H1 (cell line): ENCODE measurements around the gene EPS8. TPM values are rescaled to one million over a fixed set of nuclear protein-coding genes. Genes with fewer than 3 reads are reported as not detected.
A peak's percentile ranks its signal among the peaks of the same experiment; 100 is the strongest.

Experiments used
- CTCF ChIA-PET: fragments of 300-600 bp; sonication (Branson Sonifier 250); formaldehyde crosslinking; loops from one replicate; lab custom pipeline; 2021; ENCODE audit not compliant: partially characterized antibody; lab: Charles Lee
- POLR2A ChIA-PET: fragments of 300-600 bp; sonication (Branson Sonifier 250); formaldehyde crosslinking; loops from one replicate; lab custom pipeline; 2021; ENCODE audit warnings: inconsistent platforms; ENCODE audit not compliant: partially characterized antibody; lab: Charles Lee
- DNase-seq, 2 experiments: peaks; one replicate each; pipeline versions ENCODE4 v3.0.0 to v3.0.0-alpha.2; 2010 to 2022; ENCODE audit warnings: low spot score in 2 of 2, low read depth in 1 of 2, mixed read lengths in 1 of 2
- FAIRE-seq: peaks from 2 replicates; lab custom pipeline; 2011; peaks lifted over from hg19 to GRCh38; lab: Jason Lieb, UNC
- H2AFZ ChIP-seq: 2 replicates; pipeline ENCODE4 v1.8.1; 2012; ENCODE audit warnings: low read length, inconsistent platforms
- H2AK5ac ChIP-seq: 2 replicates; pipeline ENCODE4 v1.6.1; 2013; ENCODE audit warnings: low read depth, low read length
- H2BK120ac ChIP-seq: replicated peaks from 2 replicates; pipeline ENCODE3; 2013; ENCODE audit warnings: low read depth, low read length, inconsistent platforms
- H2BK12ac ChIP-seq: 2 replicates; pipeline ENCODE4 v1.6.1; 2013; ENCODE audit warnings: low read depth, low read length
- H2BK15ac ChIP-seq: 2 replicates; pipeline ENCODE4 v1.6.1; 2013; ENCODE audit warnings: low read length
- H2BK20ac ChIP-seq: 2 replicates; pipeline ENCODE4 v1.6.1; 2013; ENCODE audit warnings: low read length
- H2BK5ac ChIP-seq: 2 replicates; pipeline ENCODE4 v1.6.1; 2013; ENCODE audit warnings: low read depth, low read length
- H3K14ac ChIP-seq: 2 replicates; pipeline ENCODE4 v1.6.1; 2013; ENCODE audit warnings: inconsistent platforms; ENCODE audit not compliant: insufficient read length
- H3K18ac ChIP-seq: 2 replicates; pipeline ENCODE4 v1.6.1; 2013; ENCODE audit warnings: low read length; ENCODE audit errors: extremely low read depth
- H3K23ac ChIP-seq: 2 replicates; pipeline ENCODE4 v1.6.1; 2013; ENCODE audit warnings: inconsistent platforms; ENCODE audit not compliant: insufficient read length
- H3K23me2 ChIP-seq: 2 replicates; pipeline ENCODE4 v1.6.1; 2013; ENCODE audit warnings: low read depth, low read length
- H3K27ac ChIP-seq: 2 replicates; pipeline ENCODE4 v1.6.1; 2011; ENCODE audit warnings: low read depth, low read length, inconsistent platforms
- H3K27me3 ChIP-seq, 4 experiments: replicated peaks in 1 of 4; 1 replicate in 1 of 4; 2 replicates in 3 of 4; pipeline versions ENCODE4 v1.6.1 to v1.8.1; 2011 to 2013; ENCODE audit warnings: low read length in 3 of 4, mild to moderate bottlenecking in 3 of 4, inconsistent platforms in 2 of 4, mixed read lengths in 2 of 4, moderate library complexity in 1 of 4; ENCODE audit not compliant: control insufficient read depth in 3 of 4, insufficient read depth in 3 of 4; ENCODE audit errors: extremely low read depth in 1 of 4
- H3K36me3 ChIP-seq, 4 experiments: 2 replicates each; pipeline versions ENCODE4 v1.6.1 to v1.8.1; 2011 to 2013; ENCODE audit warnings: mild to moderate bottlenecking in 4 of 4, low read length in 3 of 4, moderate library complexity in 2 of 4, control low read depth in 1 of 4, inconsistent platforms in 1 of 4; ENCODE audit not compliant: insufficient read depth in 4 of 4, control insufficient read depth in 2 of 4
- H3K4ac ChIP-seq: replicated peaks from 2 replicates; pipeline ENCODE3; 2013; ENCODE audit warnings: low read length, low read depth, mixed read lengths, inconsistent platforms; ENCODE audit not compliant: insufficient read length
- H3K4me1 ChIP-seq, 4 experiments: replicated peaks in 1 of 4; 1 replicate in 1 of 4; 2 replicates in 3 of 4; pipeline versions ENCODE4 v1.6.1 to v1.8.1; 2011 to 2013; ENCODE audit warnings: low read length in 3 of 4, inconsistent platforms in 2 of 4, mixed read lengths in 1 of 4; ENCODE audit not compliant: insufficient read depth in 4 of 4, control insufficient read depth in 3 of 4
- H3K4me2 ChIP-seq, 2 experiments: 2 replicates each; pipeline versions ENCODE4 v1.6.1 to v1.8.1; 2011 to 2013; ENCODE audit warnings: low read depth in 2 of 2, low read length in 2 of 2, control low read depth in 1 of 2, inconsistent platforms in 1 of 2, mild to moderate bottlenecking in 1 of 2; ENCODE audit not compliant: insufficient read depth in 1 of 2
- H3K4me3 ChIP-seq, 4 experiments: fragments of 200-600, 300-600 bp in 1 of 4; sonication (generic), shearing (Covaris generic), sonication (Bioruptor Twin) in 1 of 4; 2 replicates each; pipeline versions ENCODE4 v1.5.1 to v1.8.1; 2011 to 2016; ENCODE audit warnings: low read length in 4 of 4, low read depth in 3 of 4, control low read depth in 2 of 4, inconsistent platforms in 2 of 4, mild to moderate bottlenecking in 2 of 4, mixed read lengths in 1 of 4, moderate library complexity in 1 of 4; ENCODE audit not compliant: insufficient read depth in 2 of 4; ENCODE audit errors: extremely low read depth in 1 of 4
- H3K56ac ChIP-seq: replicated peaks from 2 replicates; pipeline ENCODE3; 2013; ENCODE audit warnings: low read depth, mild to moderate bottlenecking, mixed read lengths, low read length, inconsistent platforms; ENCODE audit not compliant: insufficient read length
- H3K79me1 ChIP-seq: 2 replicates; pipeline ENCODE4 v1.6.1; 2013; ENCODE audit warnings: low read depth, low read length, control low read depth
- H3K79me2 ChIP-seq, 2 experiments: 2 replicates each; pipeline versions ENCODE4 v1.6.1 to v1.8.1; 2012 to 2013; ENCODE audit warnings: low read length in 2 of 2, mild to moderate bottlenecking in 2 of 2, inconsistent platforms in 1 of 2; ENCODE audit not compliant: insufficient read depth in 2 of 2, control insufficient read depth in 1 of 2
- H3K9ac ChIP-seq, 4 experiments: replicated peaks in 1 of 4; 1 replicate in 1 of 4; 2 replicates in 3 of 4; pipeline versions ENCODE4 v1.6.1 to v1.8.1; 2011 to 2013; ENCODE audit warnings: low read depth in 3 of 4, low read length in 3 of 4, control low read depth in 2 of 4, mild to moderate bottlenecking in 2 of 4, moderate library complexity in 2 of 4, inconsistent platforms in 1 of 4; ENCODE audit errors: extremely low read depth in 1 of 4
- H3K9me3 ChIP-seq, 2 experiments: 2 replicates each; pipeline versions ENCODE4 v1.6.1 to v1.8.1; 2012 to 2013; ENCODE audit warnings: mild to moderate bottlenecking in 2 of 2, moderate library complexity in 2 of 2, control low read depth in 1 of 2, inconsistent platforms in 1 of 2, low read depth in 1 of 2, low read length in 1 of 2, mixed read lengths in 1 of 2; ENCODE audit not compliant: insufficient read depth in 2 of 2
- H4K20me1 ChIP-seq, 2 experiments: replicated peaks in 1 of 2; 2 replicates each; pipeline versions ENCODE3 to v1.8.1; 2011 to 2013; ENCODE audit warnings: inconsistent platforms in 2 of 2, low read length in 2 of 2, mild to moderate bottlenecking in 1 of 2; ENCODE audit not compliant: insufficient read depth in 2 of 2, control insufficient read depth in 1 of 2
- H4K5ac ChIP-seq: 2 replicates; pipeline ENCODE4 v1.6.1; 2013; ENCODE audit warnings: low read length, low read depth, mixed read lengths, inconsistent platforms; ENCODE audit not compliant: insufficient read length
- H4K8ac ChIP-seq: 2 replicates; pipeline ENCODE4 v1.8.0; 2013; ENCODE audit warnings: mild to moderate bottlenecking, moderate library complexity, low read length, inconsistent platforms; ENCODE audit not compliant: insufficient read depth; ENCODE audit errors: extremely low read depth
- H4K91ac ChIP-seq: replicated peaks from 2 replicates; pipeline ENCODE3; 2013; ENCODE audit warnings: low read length, mixed read lengths, inconsistent platforms; ENCODE audit not compliant: insufficient read length
- EGR1 ChIP-seq: IDR thresholded peaks from 2 replicates; pipeline ENCODE4 v1.6.1; 2011; ENCODE audit warnings: low read depth, low read length, borderline replicate concordance
- GABPA ChIP-seq: IDR thresholded peaks from 2 replicates; pipeline ENCODE4 v1.6.1; 2011; ENCODE audit warnings: mild to moderate bottlenecking, low read length, moderate library complexity, borderline replicate concordance; ENCODE audit not compliant: insufficient read depth
- KDM1A ChIP-seq: fragments of 200-600, 300-600 bp; sonication (generic); IDR thresholded peaks from 2 replicates; pipeline ENCODE4 v1.7.1; 2016; ENCODE audit warnings: mild to moderate bottlenecking, low read length, borderline replicate concordance
- MAFK ChIP-seq: IDR thresholded peaks from 2 replicates; pipeline ENCODE4 v1.6.1; 2012; ENCODE audit warnings: low read depth, mild to moderate bottlenecking, improper control_type of control experiment, low read length
- RAD21 ChIP-seq, 2 experiments: IDR thresholded peaks in 1 of 2; conservative IDR thresholded peaks in 1 of 2; 2 replicates each; pipeline ENCODE4 v1.6.1; 2011; ENCODE audit warnings: low read depth in 2 of 2, low read length in 2 of 2, improper control_type of control experiment in 1 of 2, inconsistent platforms in 1 of 2, mild to moderate bottlenecking in 1 of 2, moderate library complexity in 1 of 2
- TAF7 ChIP-seq: optimal IDR thresholded peaks from 2 replicates; pipeline ENCODE3; 2011; ENCODE audit warnings: low read depth, mild to moderate bottlenecking, inconsistent platforms, low read length, moderate library complexity, borderline replicate concordance
- WGBS, 2 experiments: shearing (Covaris generic) in 1 of 2; methylation state at CpG; one replicate each; pipeline versions ENCODE4 v1.1.6 to v1.1.7; 2013 to 2015; ENCODE audit warnings: low lambda C conversion rate in 2 of 2, mixed read lengths in 2 of 2, inconsistent platforms in 1 of 2, low coverage in 1 of 2, missing lambda C conversion rate in 1 of 2; ENCODE audit not compliant: insufficient replicate concordance in 2 of 2, insufficient coverage in 1 of 2, insufficient read length in 1 of 2; ENCODE audit errors: extremely low coverage in 1 of 2, missing lambda C conversion rate in 1 of 2; 5-methylcytosine and 5-hydroxymethylcytosine counted together
- long read RNA-seq, 2 experiments: library from RNA in 1 of 2; library from capped mRNA in 1 of 2; stranded (forward); transcript quantifications; one replicate each; pipeline ENCODE4 v2.0.0, GENCODE V29; 2021; ENCODE audit warnings: inconsistent platforms in 1 of 2
- polyA minus RNA-seq, 3 experiments: library from RNA; depleted of rRNA, polyadenylated mRNA; stranded (reverse); fragments of >200 nt; gene quantifications; 1 replicate in 2 of 3; 2 replicates in 1 of 3; pipeline ENCODE4 v1.2.3, GENCODE V29; 2011
- polyA plus RNA-seq, 7 experiments: library from polyadenylated mRNA; depleted of rRNA in 3 of 7; stranded (reverse) in 5 of 7; unstranded in 2 of 7; fragments of >200 nt in 5 of 7; fragments of 200-250 nt in 2 of 7; gene quantifications; 1 replicate in 5 of 7; 2 replicates in 1 of 7; 4 replicates in 1 of 7; pipeline versions ENCODE4 v1.2.1 to v1.2.3, GENCODE V29; 2011 to 2013; ENCODE audit warnings: missing spikeins in 2 of 7, mixed read lengths in 2 of 7
- total RNA-seq: library from RNA; stranded (reverse); fragmentation: NEBNext Ultra II Directional; extraction: Animal tissue kit (Norgen Biotek cat#: 25700); gene quantifications from 2 replicates; pipeline ENCODE4 v1.2.1, GENCODE V29; 2021

Gene EPS8
- total RNA-seq (4.6 and 6.5 TPM in 2 replicates), polyA plus RNA-seq (2011; rRNA removed) (2.6 and 3.0 TPM in 2 replicates), polyA minus RNA-seq (2011; rRNA and poly(A)+ RNA removed) (8.4 and 15.0 TPM in 2 replicates)
- 3.4 TPM for polyA plus RNA-seq (2011; cell fraction: cytosol; rRNA removed)
- 3.0 TPM for polyA plus RNA-seq (2011; cell fraction: nucleus; rRNA removed)
- 3.1 to 4.8 TPM (median 3.8 TPM) in 4 replicates for polyA plus RNA-seq (2012, experiment 1 of 2)
- polyA plus RNA-seq (2012, experiment 2 of 2): 0.20 TPM
- polyA plus RNA-seq (2013, experiment 1 of 2): 2.5 TPM
- 2.8 TPM for polyA plus RNA-seq (2013, experiment 2 of 2)
- polyA minus RNA-seq (2011; cell fraction: cytosol; rRNA and poly(A)+ RNA removed): 8.5 TPM
- polyA minus RNA-seq (2011; cell fraction: nucleus; rRNA and poly(A)+ RNA removed): 14.8 TPM
- long read RNA-seq, experiment 1, partial matches to known transcripts: 2 of 2 reads
- long read RNA-seq, experiment 1, other reads (novel, unspliced or antisense): 0 of 2 reads
- long read RNA-seq, experiment 2, partial matches to known transcripts: 1 of 2 reads
- long read RNA-seq, experiment 2, other reads (novel, unspliced or antisense): 1 of 2 reads

DNA sequence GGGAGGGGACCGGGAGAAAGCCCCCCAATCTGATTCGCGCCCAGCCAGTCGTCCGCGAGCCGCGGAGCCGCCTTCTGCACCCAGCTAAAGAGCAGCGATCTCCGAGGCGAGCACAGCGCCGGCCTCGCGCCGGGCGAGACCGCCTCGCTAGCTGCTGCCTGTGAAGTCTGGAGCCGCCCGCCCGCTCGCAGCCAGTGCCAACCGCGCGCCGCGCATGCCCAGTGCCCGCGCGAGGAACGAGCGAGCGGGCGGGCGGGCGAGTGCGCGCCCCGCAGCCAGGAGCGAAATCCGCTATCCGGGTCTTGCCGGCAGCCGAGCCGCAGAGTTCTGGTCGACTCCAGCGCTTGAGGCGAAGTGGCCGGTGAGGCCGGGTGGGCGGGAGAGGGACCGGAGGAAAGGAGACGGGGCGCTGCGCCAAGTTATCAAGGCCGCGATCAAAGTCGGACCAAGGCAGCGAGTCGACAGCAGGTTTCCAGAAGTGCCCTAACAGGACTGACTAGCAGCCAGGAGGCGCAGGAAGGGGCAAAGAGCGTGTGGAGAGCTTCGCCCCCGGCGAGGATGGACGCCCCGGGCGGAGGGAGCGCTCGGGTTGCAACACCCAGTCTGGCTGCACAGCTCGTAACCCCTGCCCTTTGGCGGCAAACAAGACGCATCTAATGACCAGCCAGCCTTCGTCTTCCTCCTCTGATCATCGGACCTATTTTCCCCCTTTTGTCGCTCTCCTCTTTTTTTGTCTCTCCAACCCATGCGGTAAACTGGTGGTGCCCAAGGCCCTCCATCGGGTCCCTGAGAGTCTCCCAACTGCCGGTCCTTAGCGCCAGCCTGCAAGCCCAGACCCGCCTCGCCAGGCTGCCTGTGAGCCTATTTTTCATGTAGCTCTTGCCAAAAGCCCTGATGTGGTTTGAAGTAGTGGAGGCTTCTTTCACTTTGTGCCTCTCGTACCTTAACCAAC lies at the start of gene EPS8:
Gene EPS8, minus strand, starts transcription at position 169 of the 952 bp plus-strand sequence. CDS start 106,437 bp downstream, outside the sequence.
- peak within 1 kb of the TSS; percentile 77 for H2BK12ac ChIP-seq
- no peaks in the 10 kb centered on the region for H3K79me2 ChIP-seq
- peak within 1 kb of the TSS; percentile 98 for H3K4me2 ChIP-seq
- no peak within 1 kb of the TSS for H2AK5ac ChIP-seq
- H2BK5ac ChIP-seq: peak within 1 kb of the TSS; percentile 86; the same call in 1 of the 2 replicates
- no peaks in the 10 kb centered on the region for H4K20me1 ChIP-seq
- H3K23me2 ChIP-seq: peaks cover 13% of the 10 kb centered on the region
- no peaks in the 10 kb centered on the region for H3K79me1 ChIP-seq
- ChIA-PET POLR2A (interaction anchor here (0.6 to 2.5 kb wide), 8 partner anchors 13 to 203 kb away, joined by 3 to 13 read pairs (median 3); no protein-coding TSS in a partner anchor), CTCF (interaction anchor here (1.1 to 2.9 kb wide), 4 partner anchors 17 to 122 kb away, joined by 3 to 12 read pairs (median 4); partner anchors contain the start of gene DERA)
- H3K9me3 ChIP-seq: peaks cover 0 to 2% of the 10 kb centered on the region in 2 experiments; a peak in 1 of 4 replicates
- no peaks in the 10 kb centered on the region for H3K36me3 ChIP-seq
- peak within 1 kb of the TSS; percentile 91 for H2AFZ ChIP-seq
- no peak within 1 kb of the TSS for H3K14ac ChIP-seq
- H3K9ac ChIP-seq: peak within 1 kb of the TSS; percentile 58 to 91 (median 76)
- peak within 1 kb of the TSS; percentile 79 to 84 (median 82) for H3K4me3 ChIP-seq
- no peak within 1 kb of the TSS for H3K23ac ChIP-seq
- peak within 1 kb of the TSS; percentile 93; the same call in 1 of the 2 replicates for H2BK15ac ChIP-seq
- H4K8ac ChIP-seq: peak within 1 kb of the TSS; percentile 94; the same call in 1 of the 2 replicates
- peak within 1 kb of the TSS; percentile 90 for H4K5ac ChIP-seq
- DNase-seq (peak; percentile 74 to 98), FAIRE-seq (no peak)
- H3K56ac ChIP-seq: peak within 1 kb of the TSS; percentile 71
- no peak within 1 kb of the TSS for H2BK20ac ChIP-seq
- peak within 1 kb of the TSS; percentile 98; the same call in 1 of the 2 replicates for H3K18ac ChIP-seq
- no peak within 1 kb of the TSS; the same call in 1 of the 2 replicates for H3K27ac ChIP-seq
- peak within 1 kb of the TSS; percentile 47 for H2BK120ac ChIP-seq
- no peak within 1 kb of the TSS for H3K4ac ChIP-seq
- WGBS, 2 experiments: 1% methylated on average over 75 of the region's 85 CpGs; no CpG with 5 or more reads in 1 of the 2 experiments
- peaks cover 0 to 6% (median 4%) of the 10 kb centered on the region in 4 experiments; a peak in 5 of 7 replicates for H3K4me1 ChIP-seq
- peaks cover 0 to 21% (median 13%) of the 10 kb centered on the region in 4 experiments; a peak in 6 of 7 replicates for H3K27me3 ChIP-seq
- peak within 1 kb of the TSS; percentile 94 for H4K91ac ChIP-seq
- TF ChIP-seq GABPA: no peak
- no peak for TF ChIP-seq TAF7
- no peak for TF ChIP-seq RAD21 (IDR thresholded peaks at IDR 0.05 in 1 of 2, conservative IDR thresholded peaks at IDR 0.05 in 1 of 2; ENCODE audit: low read depth in 2 of 2, low read length in 2 of 2)
- TF ChIP-seq MAFK: no peak
- TF ChIP-seq KDM1A: 0 out of 2 replicates have a peak, but pooled peaks have one; percentile 10
- TF ChIP-seq EGR1: peak; percentile 67; the same call in 1 of the 2 replicates
